GM13977 (cell line): ENCODE data around the gene ATRNL1.

ENCODE experiments used
- DNase-seq: peaks from one replicate; pipeline ENCODE4 v3.0.0; 2012; ENCODE audit warnings: low spot score
- CTCF ChIP-seq: IDR thresholded peaks from 2 replicates; pipeline ENCODE4 v1.5.1; 2012; ENCODE audit warnings: mild to moderate bottlenecking, control low read depth; ENCODE audit not compliant: insufficient read depth; ENCODE audit errors: extremely low read depth, missing control alignments
- in situ Hi-C: fragments of 300-500 bp; cut with MboI; formaldehyde crosslinking; loops from one replicate; pipeline ENCODE4 v1.12.0; 2022; ENCODE audit warnings: low sequenced_read_pairs, low pct_unique_long_range_greater_than_20kb, mixed read lengths, inconsistent platforms; ENCODE audit not compliant: unreplicated experiment

Gene ATRNL1

GRCh38 chr10:115945701-115946445, 852.7 kb downstream of the ATRNL1 start:
- in situ Hi-C loops, result no loop called here
- TF ChIP-seq CTCF, result no peak
- no peak for DNase-seq

GRCh38 chr10:115947104-115947503, 853.9 kb downstream of the ATRNL1 start:
- no peak for DNase-seq
- TF ChIP-seq CTCF, result no peak
- in situ Hi-C loops, result no loop called here

DNA sequence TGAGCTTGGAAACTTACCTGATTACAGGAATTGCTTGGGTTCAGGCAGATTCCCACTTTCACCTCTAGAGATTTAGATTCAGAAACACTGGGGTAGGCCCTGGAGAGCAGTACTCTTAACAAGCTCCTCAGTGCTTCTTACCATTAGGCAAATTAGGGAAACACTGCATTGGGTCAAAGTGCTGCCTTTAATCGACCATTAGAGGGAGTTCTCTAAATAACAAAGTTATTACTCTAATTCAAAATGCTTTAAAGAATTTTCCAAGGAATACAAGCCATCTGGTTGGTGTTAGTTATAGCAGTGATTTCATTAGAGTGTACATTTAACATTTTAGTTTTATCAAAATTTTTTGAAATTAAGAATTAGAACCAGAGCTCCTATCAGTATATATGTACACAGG, 855.3 kb downstream of the ATRNL1 start:
- no peak for TF ChIP-seq CTCF
- in situ Hi-C loops, result no loop called here
- no peak for DNase-seq

GRCh38 chr10:115949282-115949844, 856.2 kb downstream of the ATRNL1 start:
- TF ChIP-seq CTCF, result no peak
- in situ Hi-C loops, result no loop called here
- DNase-seq, result no peak

- no peak for TF ChIP-seq CTCF
- in situ Hi-C loops, result no loop called here
- DNase-seq, result no peak
These were observed 857.2 kb downstream of the ATRNL1 start for GRCh38 chr10:115950320-115950719.

DNA sequence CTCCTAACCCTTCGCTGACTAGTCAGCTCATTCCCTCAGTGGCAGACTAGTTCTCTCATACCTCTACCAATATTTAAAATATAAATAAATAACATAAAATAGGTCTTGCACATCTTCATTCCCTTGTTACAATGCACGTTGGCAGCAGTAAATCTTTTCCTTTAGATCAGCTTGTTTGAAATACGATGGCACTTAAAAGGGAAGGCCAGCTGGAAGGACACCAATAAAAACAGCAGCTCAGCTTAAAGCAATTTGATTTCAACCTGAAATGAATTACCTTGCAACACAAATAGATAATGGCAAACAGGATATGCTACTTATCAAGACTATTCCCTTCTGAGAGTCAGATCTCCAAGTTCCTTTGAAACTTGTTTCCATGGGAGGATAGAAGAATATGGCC, 858.1 kb downstream of the ATRNL1 start:
- in situ Hi-C loops, result no loop called here
- no peak for TF ChIP-seq CTCF
- no peak for DNase-seq

- no peak for TF ChIP-seq CTCF
- DNase-seq, result no peak
- in situ Hi-C loops, result no loop called here
These were observed 860.1 kb downstream of the ATRNL1 start for GRCh38 chr10:115953281-115953680.
